ENCODE measurements around the gene LEO1.

Gene LEO1

GRCh38 chr15:51924156-51925068 is 47.2 kb downstream of the LEO1 start:
- DNase-seq: no peak

- DNase-seq: no peak
Observed at GRCh38 chr15:51917493-51917892, 54.1 kb downstream of the LEO1 start.

GRCh38 chr15:51912528-51912927 is 59.0 kb downstream of the LEO1 start:
- DNase-seq: no peak

- no peak for DNase-seq
Observed at GRCh38 chr15:51909584-51909983, 62.0 kb downstream of the LEO1 start.

- no peak for DNase-seq
Observed at GRCh38 chr15:51908316-51908715, 63.3 kb downstream of the LEO1 start.

GRCh38 chr15:51907136-51907862 is 64.3 kb downstream of the LEO1 start:
- DNase-seq: no peak

- no peak for DNase-seq
Observed at GRCh38 chr15:51904931-51905330, 66.6 kb downstream of the LEO1 start.

GRCh38 chr15:51904421-51904820 is 67.2 kb downstream of the LEO1 start:
- DNase-seq: no peak

- no peak for DNase-seq
Observed at GRCh38 chr15:51889486-51889885, 82.1 kb downstream of the LEO1 start.

GRCh38 chr15:51888593-51889195 is 82.9 kb downstream of the LEO1 start:
- peak; percentile 5 for DNase-seq

Data from NCI-H446 treated with DMSO at 0.1 percent for 48 hours (cell line).